Glomerular endothelial cell (primary cell): ENCODE measurements around the gene TMEM14B. TPM values are rescaled to one million over a fixed set of nuclear protein-coding genes. Genes with fewer than 3 reads are reported as not detected.
"Not testable (repeated sequence)": the region's sequence is repeated elsewhere in the genome, so short reads cannot be mapped to it uniquely, and the experiment has no call there.

Experiments used
- DNase-seq: peaks from one replicate; pipeline ENCODE4 v3.0.0-alpha.2; 2011; ENCODE audit warnings: low read depth, low spot score; ENCODE audit errors: extremely low read depth
- total RNA-seq: library from RNA; depleted of rRNA; stranded (reverse); fragments of >200 nt; gene quantifications from 2 replicates; pipeline ENCODE4 v1.2.3, GENCODE V29; 2015

TMEM14B gene
- total RNA-seq = 53.2 and 84.0 TPM in 2 replicates

DNA sequence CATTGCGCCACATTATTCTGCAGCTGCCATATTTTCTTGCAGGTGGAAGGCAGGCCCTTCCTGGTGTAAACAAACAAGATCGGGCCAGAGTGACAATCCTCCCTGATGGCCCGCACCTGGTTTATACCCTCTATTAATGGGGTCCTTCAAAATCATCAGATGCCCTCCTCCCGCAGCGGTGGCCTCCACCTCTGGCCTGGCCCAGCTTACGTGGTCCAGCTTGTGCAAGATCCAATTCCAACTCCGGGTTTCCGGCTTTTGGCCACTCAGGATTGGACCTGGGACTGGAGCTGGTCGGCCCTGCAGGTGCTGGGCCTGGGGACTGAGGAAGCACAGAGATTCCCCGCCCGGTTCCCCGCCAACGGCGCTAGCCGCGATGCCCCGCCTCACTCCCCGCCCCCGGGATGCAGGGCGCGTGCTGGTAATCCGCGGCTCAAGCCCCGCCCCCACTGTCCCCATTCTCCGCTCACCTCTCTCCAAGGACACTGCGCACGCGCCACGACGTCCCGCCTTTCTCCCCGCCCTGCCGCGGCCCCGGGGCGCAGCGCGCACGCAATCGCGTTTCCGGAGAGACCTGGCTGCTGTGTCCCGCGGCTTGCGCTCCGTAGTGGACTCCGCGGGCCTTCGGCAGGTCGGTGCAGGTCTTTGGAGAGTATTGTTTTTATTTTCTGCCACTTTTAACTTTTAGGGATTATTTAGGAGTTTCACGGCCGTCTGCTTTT is at the start of gene TMEM14B:
Gene TMEM14B, plus strand, starts transcription at position 555 of the 722 bp plus-strand sequence. CDS start 1,441 bp downstream, outside the sequence.
- DNase-seq = peak; percentile 37

- no peak for DNase-seq
Measured at GRCh38 chr6:10713962-10714361, 33.6 kb upstream of the TMEM14B start.

DNA sequence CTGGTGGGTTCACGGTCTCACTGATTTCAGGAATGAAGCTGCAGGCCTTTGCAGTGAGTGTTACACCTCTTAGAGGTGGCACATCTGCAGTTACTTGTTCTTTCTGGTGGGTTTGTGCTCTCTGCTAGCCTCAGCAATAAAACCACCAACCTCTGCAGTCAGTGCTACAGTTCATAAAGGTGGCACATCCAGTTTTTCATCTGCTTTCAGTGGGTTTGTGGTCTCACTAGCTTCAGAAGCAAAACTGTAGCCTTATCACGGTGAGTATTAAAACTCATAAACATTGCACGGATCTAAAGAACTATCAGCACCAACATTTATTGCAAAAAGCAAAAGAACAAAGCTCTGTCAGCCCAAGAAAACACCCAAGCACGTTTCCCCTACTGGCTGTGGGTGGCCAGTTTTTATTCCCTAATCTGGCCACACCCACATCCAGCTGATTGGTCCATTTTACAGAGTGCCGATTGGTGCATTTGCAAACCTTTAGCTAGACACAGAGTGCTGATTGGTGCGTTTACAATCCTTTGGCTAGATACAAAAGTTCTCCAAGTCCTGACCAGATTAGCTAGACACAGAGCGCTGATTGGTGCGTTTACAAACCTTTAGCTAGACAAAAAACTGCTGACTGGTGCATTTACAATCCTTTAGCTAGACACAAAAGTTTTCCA is 28.2 kb upstream of the TMEM14B start:
- DNase-seq = no peak

- no peak for DNase-seq
Measured at GRCh38 chr6:10719964-10720264, 27.7 kb upstream of the TMEM14B start.

DNA sequence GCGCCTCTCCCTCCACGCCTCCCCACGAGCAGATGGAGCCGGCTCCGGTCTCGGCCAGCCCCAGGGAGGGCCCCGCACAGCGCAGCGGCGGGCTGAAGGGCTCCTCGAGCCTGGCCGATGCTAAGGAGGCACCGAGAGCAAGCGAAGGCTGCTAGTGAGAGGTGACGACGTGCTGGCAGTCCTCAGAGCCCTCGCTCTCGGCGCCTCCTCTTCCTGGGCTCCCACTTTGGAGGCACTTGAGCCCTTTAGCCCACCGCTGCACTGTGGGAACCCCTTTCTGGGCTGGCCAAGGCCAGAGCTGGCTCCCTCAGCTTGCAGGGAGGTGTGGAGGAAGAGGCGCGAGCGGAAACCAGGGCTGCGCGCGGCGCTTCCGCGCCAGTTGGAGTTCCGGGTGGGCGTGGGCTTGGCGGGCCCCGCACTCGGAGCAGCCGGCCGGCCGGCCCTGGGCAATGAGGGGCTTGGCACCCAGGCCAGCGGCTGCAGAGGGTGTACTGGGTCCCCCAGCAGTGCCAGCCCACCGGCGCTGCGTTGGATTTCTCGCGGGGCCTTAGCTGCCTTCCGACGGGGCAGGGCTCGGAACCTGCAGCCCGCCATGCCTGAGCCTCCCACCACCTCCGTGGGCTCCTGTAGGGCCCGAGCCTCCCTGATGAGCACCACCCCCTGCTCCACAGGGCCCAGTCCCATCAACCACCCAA is 27.2 kb upstream of the TMEM14B start:
- no peak for DNase-seq

DNA sequence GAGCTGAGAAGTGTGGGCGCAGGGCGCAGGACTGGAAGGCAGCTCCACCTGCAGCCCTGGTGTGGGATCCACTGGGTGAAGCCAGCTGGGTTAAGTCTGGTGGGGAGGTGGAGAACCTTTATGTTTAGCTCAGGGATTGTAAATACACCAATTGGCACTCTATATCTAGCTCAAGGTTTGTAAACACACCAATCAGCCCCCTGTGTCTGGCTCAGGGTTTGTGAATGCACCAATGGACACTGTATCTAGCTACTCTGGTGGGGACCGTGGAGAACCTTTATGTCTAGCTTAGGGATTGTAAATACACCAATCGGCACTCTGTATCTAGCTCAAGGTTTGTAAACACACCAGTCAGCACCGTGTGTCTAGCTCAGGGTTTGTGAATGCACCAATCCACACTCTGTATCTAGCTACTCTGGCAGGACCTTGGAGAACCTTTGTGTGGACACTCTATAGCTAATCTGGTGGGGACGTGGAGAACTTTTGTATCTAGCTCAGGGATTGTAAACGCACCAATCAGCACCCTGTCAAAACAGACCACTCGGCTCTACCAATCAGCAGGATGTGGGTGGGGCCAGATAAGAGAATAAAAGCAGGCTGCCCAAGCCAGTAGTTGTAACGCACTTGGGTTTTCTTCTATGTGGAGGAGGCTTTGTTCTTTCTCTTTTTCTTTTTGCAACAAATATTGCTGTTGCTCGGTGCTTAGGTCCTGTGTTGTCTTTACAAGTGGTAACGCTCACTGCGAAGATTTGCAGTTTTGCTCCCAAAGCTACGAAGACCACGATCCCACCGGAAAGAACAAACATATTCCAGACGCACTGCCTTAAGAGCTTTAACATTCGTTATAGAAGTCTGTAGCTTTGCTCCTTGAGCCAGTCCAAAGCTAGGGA is 26.4 kb upstream of the TMEM14B start:
- DNase-seq = not testable (repeated sequence)

DNA sequence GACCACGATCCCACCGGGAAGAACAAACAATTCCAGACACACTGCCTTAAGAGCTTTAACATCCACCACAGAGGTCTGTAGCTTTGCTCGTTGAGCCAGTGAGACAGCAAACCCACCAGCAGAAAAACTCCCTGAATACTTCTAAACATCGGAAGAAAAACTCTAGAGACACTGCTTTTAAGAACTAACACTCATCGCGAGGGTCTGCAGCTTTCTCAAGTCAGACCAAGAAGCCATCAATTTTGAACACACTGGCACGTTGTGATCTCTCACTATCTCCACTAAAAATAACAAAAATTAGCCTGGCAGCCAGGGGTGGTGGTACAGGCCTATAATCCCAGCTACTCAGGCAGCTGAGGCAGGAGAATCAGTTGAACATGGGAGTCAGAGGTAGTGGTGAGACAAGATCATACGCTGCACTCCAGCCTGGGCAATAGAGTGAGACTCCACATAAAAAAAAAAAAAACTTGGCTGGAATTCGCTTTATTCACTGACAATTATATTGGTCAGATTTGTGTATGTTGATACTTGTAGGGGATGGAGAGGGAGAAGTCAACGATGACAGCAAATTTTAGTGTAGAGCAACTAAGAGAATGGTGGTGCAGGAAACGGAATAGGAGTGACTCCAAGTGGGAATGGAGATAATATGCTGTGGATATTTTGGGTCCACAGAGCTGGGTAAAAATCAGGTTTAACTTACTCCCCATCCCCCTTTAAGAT is 25.6 kb upstream of the TMEM14B start:
- no peak for DNase-seq

DNA sequence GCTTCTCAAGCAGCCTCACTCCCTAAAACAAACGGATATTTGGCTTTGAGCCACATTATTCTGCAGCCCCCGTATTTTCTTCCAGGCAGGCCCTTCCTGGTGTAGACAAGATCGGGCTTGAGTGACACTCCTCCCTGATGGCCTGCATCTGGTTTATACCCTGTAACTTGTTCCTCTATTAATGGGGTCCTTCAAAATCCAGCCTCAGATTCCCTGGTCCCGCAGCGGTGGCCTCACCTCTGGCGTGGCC is 25.1 kb upstream of the TMEM14B start:
- DNase-seq = no peak

DNA sequence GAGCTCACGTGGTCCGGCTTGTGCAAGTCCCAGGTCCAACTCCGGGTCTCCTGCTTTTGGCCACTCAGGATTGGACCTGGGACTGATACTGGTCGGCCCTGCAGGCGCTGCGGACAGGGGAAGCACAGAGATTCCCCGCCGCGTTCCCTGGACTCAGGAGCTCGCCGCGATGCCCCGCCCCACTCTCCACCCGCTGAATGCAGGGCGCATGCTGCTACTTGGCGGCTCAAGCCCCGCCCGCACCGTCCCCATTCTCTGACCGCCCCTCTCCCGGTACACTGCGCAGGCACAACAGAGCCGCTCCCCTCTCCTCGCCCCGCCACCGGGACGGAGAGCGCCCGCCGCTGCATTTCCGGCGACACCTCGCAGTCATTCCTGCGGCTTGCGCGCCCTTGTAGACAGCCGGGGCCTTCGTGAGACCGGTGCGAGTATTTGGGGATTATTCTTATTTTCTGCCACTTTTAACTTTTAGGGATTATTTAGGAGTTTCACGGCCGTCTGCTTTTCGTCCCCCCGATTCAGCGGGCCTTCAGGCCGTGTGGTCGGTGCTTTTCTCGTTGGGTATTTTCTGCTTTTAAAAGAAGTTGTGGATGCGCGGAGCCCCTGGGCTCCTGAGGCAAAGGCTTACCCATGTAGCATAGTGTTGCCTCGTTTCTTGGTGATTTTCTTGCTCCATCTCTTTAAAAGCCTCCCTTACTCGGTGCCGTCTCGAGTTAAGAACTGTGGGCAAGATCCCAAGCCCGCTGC is 24.6 kb upstream of the TMEM14B start, which contains the start of gene TMEM14C:
Gene TMEM14C, plus strand, starts transcription at position 251 of the 747 bp plus-strand sequence. CDS start 1,544 bp downstream, outside the sequence.
- DNase-seq = peak; percentile 60

- DNase-seq = no peak
Measured at GRCh38 chr6:10723567-10723881, 24.1 kb upstream of the TMEM14B start.

DNA sequence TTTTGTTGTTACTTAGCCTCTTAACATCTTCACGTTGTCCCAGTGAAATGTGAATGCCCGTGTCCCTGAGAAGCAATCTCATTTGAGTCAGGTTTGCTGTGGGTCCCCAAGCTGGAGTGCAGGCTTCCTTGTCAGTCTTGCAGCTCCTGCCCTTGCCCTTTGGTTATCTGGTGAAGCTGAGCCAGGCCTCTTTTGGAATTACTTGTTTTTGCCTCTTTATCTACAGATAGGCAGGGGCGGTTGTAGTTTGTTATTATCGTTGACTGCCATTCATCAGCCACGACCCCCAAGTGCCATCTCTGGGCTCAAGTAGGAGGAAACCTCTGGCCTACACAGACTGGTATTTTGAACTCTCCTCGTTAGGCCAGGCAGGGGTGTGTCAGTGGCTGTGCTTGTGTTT is 22.6 kb upstream of the TMEM14B start:
- no peak for DNase-seq

GRCh38 chr6:10725716-10726115 is 21.9 kb upstream of the TMEM14B start:
- no peak for DNase-seq

- DNase-seq = no peak
Measured at GRCh38 chr6:10730254-10730653, 17.4 kb upstream of the TMEM14B start.

DNA sequence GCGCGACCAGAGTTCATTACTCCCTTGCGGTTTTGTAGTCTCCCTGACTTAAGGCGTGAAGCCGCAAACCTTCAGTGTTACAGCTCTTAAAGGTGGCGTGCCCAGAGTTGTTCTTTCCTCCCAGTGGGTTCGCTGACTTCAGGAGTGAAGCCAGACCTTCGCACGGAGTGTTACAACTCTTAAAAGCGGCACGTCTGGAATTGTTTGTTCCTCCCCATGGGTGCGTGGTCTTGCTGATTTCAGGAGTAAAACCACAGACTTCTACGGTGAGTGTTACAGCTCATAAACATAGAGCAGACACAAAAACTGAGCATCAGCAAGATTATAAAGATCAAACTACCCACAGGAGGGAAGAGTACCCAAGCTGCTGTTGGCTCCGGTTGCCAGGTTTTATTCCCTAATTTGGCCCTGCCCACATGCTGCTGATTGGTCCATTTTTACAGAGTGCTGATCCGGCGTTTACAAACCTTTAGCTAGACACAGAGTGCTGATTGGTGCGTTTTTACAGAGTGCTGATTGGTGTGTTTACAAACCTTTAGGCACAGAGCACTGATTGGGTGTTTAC is 14.4 kb upstream of the TMEM14B start:
- no peak for DNase-seq

DNA sequence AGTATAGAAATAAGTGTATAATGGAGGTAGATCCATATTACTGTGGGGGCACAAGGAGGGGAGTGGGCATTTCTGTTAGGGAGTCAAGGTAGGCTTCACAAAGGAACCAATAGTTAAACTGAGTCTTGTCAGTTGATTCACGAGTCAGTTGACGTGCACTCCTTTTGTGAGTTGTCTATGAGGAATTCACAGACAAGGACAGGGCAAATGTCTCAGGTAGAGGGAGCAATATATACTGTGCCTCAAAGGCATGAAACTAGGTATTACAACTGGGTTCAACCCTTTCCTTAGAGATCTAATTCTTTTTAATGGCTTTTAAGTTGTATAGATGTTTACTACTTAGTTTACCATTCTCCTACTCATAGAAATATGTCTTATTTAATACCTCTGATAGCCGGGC is 13.7 kb upstream of the TMEM14B start:
- DNase-seq = no peak

DNA sequence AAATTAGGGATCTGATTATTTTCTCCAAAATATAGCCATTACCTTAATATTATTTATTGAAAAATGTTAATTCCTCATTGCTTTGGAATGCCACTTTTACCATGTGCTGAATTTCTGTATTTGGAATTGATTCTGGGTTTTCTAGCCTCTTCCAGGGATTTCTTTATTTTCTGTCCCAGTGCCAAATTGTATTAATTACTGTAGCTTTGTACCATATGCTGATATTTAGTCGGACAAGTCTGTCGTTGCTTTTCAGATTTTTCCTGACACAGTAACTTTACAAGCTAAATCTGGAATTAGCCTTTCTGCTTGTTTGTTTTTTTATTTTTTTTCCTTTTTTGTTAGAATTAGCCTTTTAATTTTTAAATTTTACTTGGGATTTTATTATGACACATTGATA is 10.9 kb upstream of the TMEM14B start:
- no peak for DNase-seq

- no peak for DNase-seq
Measured at GRCh38 chr6:10740061-10740460, 7.5 kb upstream of the TMEM14B start.

GRCh38 chr6:10741643-10742042 is 6.0 kb upstream of the TMEM14B start:
- not testable (repeated sequence) for DNase-seq

GRCh38 chr6:10742251-10742650 is 5.4 kb upstream of the TMEM14B start:
- DNase-seq = no peak

- DNase-seq = no peak
Measured at GRCh38 chr6:10743515-10743914, 4.1 kb upstream of the TMEM14B start.
